ENCODE results near the gene PTPN1.

GRCh38 chr20:50475681-50476292 lies 34.4 kb upstream of the PTPN1 start:
- TF ChIP-seq CTCF (IDR thresholded peaks at IDR 0.05) = no peak
- no peak for TF ChIP-seq POLR2A (IDR thresholded peaks at IDR 0.05)
- TF ChIP-seq EP300 (IDR thresholded peaks at IDR 0.05) = no peak
